ENCODE results near the gene NHLRC1. TPM values are rescaled to one million over a fixed set of nuclear protein-coding genes. Genes with fewer than 3 reads are reported as not detected.

NHLRC1 gene
- total and polyA plus RNA-seq, 2 of the 8 experiments (the other 6 are each of a cell fraction or from before 2014, with no cell fraction given): 0.57 to 0.58 TPM

- DNase-seq (ENCODE audit: low read depth in 1 of 2, low spot score in 2 of 2): no peak
- Histone ChIP-seq H3K56ac (replicated peaks; ENCODE audit: insufficient read length, low read depth, low read length) (no peak overlapping the region), H2BK12ac (ENCODE audit: low read depth, low read length) (no peak overlapping the region), H2BK20ac (ENCODE audit: low read length) (no peak overlapping the region), H2AFZ (ENCODE audit: low read length) (no peak overlapping the region), H2AK5ac (ENCODE audit: low read depth, low read length) (no peak overlapping the region), H4K8ac (ENCODE audit: extremely low read depth, insufficient read depth, low read length) (no peak overlapping the region), H4K20me1 (replicated peaks in 1 of 2; ENCODE audit: control insufficient read depth in 1 of 2, insufficient read depth in 2 of 2, low read length in 2 of 2) (no peaks in the 10 kb centered on the region), H3K14ac (ENCODE audit: insufficient read length) (no peak overlapping the region), H3K9me3 (ENCODE audit: insufficient read depth in 2 of 2, low read depth in 1 of 2, low read length in 1 of 2) (no peaks in the 10 kb centered on the region), H3K18ac (ENCODE audit: extremely low read depth, low read length) (no peak overlapping the region), H3K4me1 (replicated peaks in 1 of 4; ENCODE audit: control insufficient read depth in 3 of 4, insufficient read depth in 4 of 4, low read length in 3 of 4) (no peaks in the 10 kb centered on the region), H3K27me3 (replicated peaks in 1 of 4; ENCODE audit: control insufficient read depth in 3 of 4, extremely low read depth in 1 of 4, insufficient read depth in 3 of 4, low read length in 3 of 4) (no peaks in the 10 kb centered on the region), H3K4me3 (ENCODE audit: extremely low read depth in 1 of 4, insufficient read depth in 2 of 4, low read depth in 3 of 4, low read length in 4 of 4) (no peak overlapping the region), H2BK120ac (replicated peaks; ENCODE audit: low read depth, low read length) (no peak overlapping the region), H3K9ac (replicated peaks in 1 of 4; ENCODE audit: extremely low read depth in 1 of 4, low read depth in 3 of 4, low read length in 3 of 4) (no peak overlapping the region), H3K23me2 (ENCODE audit: low read depth, low read length) (no peaks in the 10 kb centered on the region), H3K23ac (ENCODE audit: insufficient read length) (no peak overlapping the region), H2BK15ac (ENCODE audit: low read length) (no peak overlapping the region), H4K91ac (replicated peaks; ENCODE audit: insufficient read length, low read length) (no peak overlapping the region), H4K5ac (ENCODE audit: insufficient read length, low read depth, low read length) (no peak overlapping the region), H3K79me1 (ENCODE audit: low read depth, low read length) (no peaks in the 10 kb centered on the region), H3K27ac (ENCODE audit: low read depth, low read length) (no peak overlapping the region), H3K4me2 (ENCODE audit: insufficient read depth in 1 of 2, low read depth in 2 of 2, low read length in 2 of 2) (no peak overlapping the region), H2BK5ac (ENCODE audit: low read depth, low read length) (no peak overlapping the region), H3K4ac (replicated peaks; ENCODE audit: insufficient read length, low read depth, low read length) (no peak overlapping the region), H3K36me3 (ENCODE audit: control insufficient read depth in 2 of 4, insufficient read depth in 4 of 4, low read length in 3 of 4) (peaks cover 4 to 15% (median 7%) of the 10 kb centered on the region in 4 experiments), H3K79me2 (ENCODE audit: control insufficient read depth in 1 of 2, insufficient read depth in 2 of 2, low read length in 2 of 2) (no peaks in the 10 kb centered on the region)
- ChIA-PET CTCF (ENCODE audit: partially characterized antibody) (interaction anchor here (0.7 to 2.1 kb wide), 12 partner anchors 10 to 390 kb away, joined by 3 to 27 read pairs (median 4); partner anchors contain the start of gene NHLRC1), POLR2A (ENCODE audit: partially characterized antibody) (no interaction called here)
- TF ChIP-seq CBX5 (IDR thresholded peaks at IDR 0.05; ENCODE audit: low read depth, low read length): no peak
- no peak for TF ChIP-seq SP2 (IDR thresholded peaks at IDR 0.05; ENCODE audit: low read length)
- TF ChIP-seq RAD21 (IDR thresholded peaks at IDR 0.05 in 1 of 2, conservative IDR thresholded peaks at IDR 0.05 in 1 of 2; ENCODE audit: low read depth in 2 of 2, low read length in 2 of 2): peak; percentile 21 to 27; a peak in 2 of 4 replicates
- no peak for TF ChIP-seq KDM4A (IDR thresholded peaks at IDR 0.05; ENCODE audit: low read depth, low read length, severe bottlenecking)
- WGBS, 2 experiments (ENCODE audit: extremely low coverage in 1 of 2, insufficient coverage in 1 of 2, insufficient read length in 1 of 2, insufficient replicate concordance in 2 of 2, low coverage in 1 of 2, low lambda C conversion rate in 2 of 2, missing lambda C conversion rate in 1 of 2): 91% methylated on average over 5 of the region's 5 CpGs; no CpG with 5 or more reads in 1 of the 2 experiments
- FAIRE-seq: no peak
These were observed 16.4 kb upstream of the NHLRC1 start for GRCh38 chr6:18138906-18139305.
